ENCODE results near the gene EFNA3.

DNA sequence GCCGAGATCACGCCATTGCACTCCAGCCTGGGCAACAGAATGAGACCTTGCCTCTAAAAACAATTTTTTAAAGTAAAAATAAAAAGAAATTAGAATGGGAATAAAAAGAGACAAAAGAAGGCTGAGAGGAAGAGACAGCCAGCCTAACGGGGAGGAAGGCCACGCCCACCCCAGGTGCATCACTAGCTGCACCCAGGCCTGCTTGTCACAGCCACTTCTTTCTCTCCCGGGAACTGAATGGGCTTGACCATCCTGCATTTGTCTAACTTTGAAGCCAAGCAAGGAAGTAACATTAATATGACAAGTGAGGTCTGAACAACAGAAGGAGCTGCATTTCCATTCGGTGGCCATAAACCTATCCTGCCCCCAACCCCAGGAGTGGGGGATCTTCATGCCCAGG lies 28.2 kb downstream of the EFNA3 start:
- TF ChIP-seq, protein P1, sequence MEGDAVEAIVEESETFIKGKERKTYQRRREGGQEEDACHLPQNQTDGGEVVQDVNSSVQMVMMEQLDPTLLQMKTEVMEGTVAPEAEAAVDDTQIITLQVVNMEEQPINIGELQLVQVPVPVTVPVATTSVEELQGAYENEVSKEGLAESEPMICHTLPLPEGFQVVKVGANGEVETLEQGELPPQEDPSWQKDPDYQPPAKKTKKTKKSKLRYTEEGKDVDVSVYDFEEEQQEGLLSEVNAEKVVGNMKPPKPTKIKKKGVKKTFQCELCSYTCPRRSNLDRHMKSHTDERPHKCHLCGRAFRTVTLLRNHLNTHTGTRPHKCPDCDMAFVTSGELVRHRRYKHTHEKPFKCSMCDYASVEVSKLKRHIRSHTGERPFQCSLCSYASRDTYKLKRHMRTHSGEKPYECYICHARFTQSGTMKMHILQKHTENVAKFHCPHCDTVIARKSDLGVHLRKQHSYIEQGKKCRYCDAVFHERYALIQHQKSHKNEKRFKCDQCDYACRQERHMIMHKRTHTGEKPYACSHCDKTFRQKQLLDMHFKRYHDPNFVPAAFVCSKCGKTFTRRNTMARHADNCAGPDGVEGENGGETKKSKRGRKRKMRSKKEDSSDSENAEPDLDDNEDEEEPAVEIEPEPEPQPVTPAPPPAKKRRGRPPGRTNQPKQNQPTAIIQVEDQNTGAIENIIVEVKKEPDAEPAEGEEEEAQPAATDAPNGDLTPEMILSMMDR (IDR thresholded peaks at IDR 0.05; ENCODE audit: insufficient read depth, low read depth, low read length), result no peak
- TF ChIP-seq EZH2 (IDR thresholded peaks at IDR 0.05; ENCODE audit: insufficient read depth, low read length), result no peak
